ENCODE measurements around the gene KREMEN2.

KREMEN2 gene

GRCh38 chr16:3004781-3005284, 40.8 kb downstream of the KREMEN2 start:
- no peak for DNase-seq (ENCODE audit: low spot score)

- no peak for DNase-seq (ENCODE audit: low spot score)
Measured at GRCh38 chr16:3007059-3007956, 43.2 kb downstream of the KREMEN2 start.

GRCh38 chr16:3007957-3008689, 44.0 kb downstream of the KREMEN2 start:
- no peak for DNase-seq (ENCODE audit: low spot score)

- no peak for DNase-seq (ENCODE audit: low spot score)
Measured at GRCh38 chr16:3008690-3009037, 44.6 kb downstream of the KREMEN2 start.

GRCh38 chr16:3009568-3010390, 45.7 kb downstream of the KREMEN2 start:
- peak; percentile 81 for DNase-seq (ENCODE audit: low spot score)

- no peak for DNase-seq (ENCODE audit: low spot score)
Measured at GRCh38 chr16:3010510-3010909, 46.4 kb downstream of the KREMEN2 start.

- DNase-seq (ENCODE audit: low spot score) = no peak
Measured at GRCh38 chr16:3012246-3012645, 48.2 kb downstream of the KREMEN2 start.

- peak; percentile 67 for DNase-seq (ENCODE audit: low spot score)
Measured at GRCh38 chr16:3012828-3013420, 48.8 kb downstream of the KREMEN2 start, which contains the start of gene CLDN9. CLDN9 (plus strand) TSS chr16:3012923; CDS start chr16:3013363, 440 bp downstream.

- DNase-seq (ENCODE audit: low spot score) = no peak
Measured at GRCh38 chr16:3013491-3013951, 49.4 kb downstream of the KREMEN2 start.

GRCh38 chr16:3013998-3014690, 50.1 kb downstream of the KREMEN2 start:
- DNase-seq (ENCODE audit: low spot score) = no peak

GRCh38 chr16:3014971-3015370, 50.9 kb downstream of the KREMEN2 start:
- DNase-seq (ENCODE audit: low spot score) = no peak

- DNase-seq (ENCODE audit: low spot score) = no peak
Measured at GRCh38 chr16:3015865-3016521, 51.9 kb downstream of the KREMEN2 start.

GRCh38 chr16:3017344-3017743, 53.3 kb downstream of the KREMEN2 start:
- DNase-seq (ENCODE audit: low spot score) = no peak
